Stimulated activated naive CD8-positive, alpha-beta T cell treated with anti-CD3 and anti-CD28 coated beads, Interleukin-15, Interleukin-2, amounts not matched to agents 100 ng/mL and 50 ng/mL, for 24 hours (primary cell): Measurements from ENCODE around the gene SYT2.

Experiments used
- H3K27ac Mint-ChIP-seq: one replicate; pipeline ENCODE4 v1.8.0; 2021; ENCODE audit warnings: mild to moderate bottlenecking, mixed read lengths
- H3K27me3 Mint-ChIP-seq: one replicate; pipeline ENCODE4 v1.8.0; 2021; ENCODE audit warnings: mixed read lengths
- H3K36me3 Mint-ChIP-seq: one replicate; pipeline ENCODE4 v1.8.0; 2021; ENCODE audit warnings: low read depth, mixed read lengths
- H3K4me1 Mint-ChIP-seq: one replicate; pipeline ENCODE4 v1.8.0; 2021; ENCODE audit warnings: low read depth, mixed read lengths
- H3K4me3 Mint-ChIP-seq: one replicate; pipeline ENCODE4 v1.8.0; 2021; ENCODE audit warnings: mild to moderate bottlenecking, mixed read lengths
- H3K9me3 Mint-ChIP-seq: one replicate; pipeline ENCODE4 v1.8.0; 2021; ENCODE audit warnings: mixed read lengths

SYT2 gene

GRCh38 chr1:202691816-202692215 lies 18.4 kb downstream of the SYT2 start:
- no peaks in the 10 kb centered on the region for H3K36me3 Mint-ChIP-seq
- peaks cover 35% of the 10 kb centered on the region for H3K27me3 Mint-ChIP-seq
- H3K4me1 Mint-ChIP-seq, result no peaks in the 10 kb centered on the region
- no peak overlapping the region for H3K27ac Mint-ChIP-seq
- H3K4me3 Mint-ChIP-seq, result no peak overlapping the region
- H3K9me3 Mint-ChIP-seq, result no peaks in the 10 kb centered on the region

- Mint-ChIP-seq H3K36me3 (no peaks in the 10 kb centered on the region), H3K4me3 (no peak overlapping the region), H3K27me3 (peaks cover 29% of the 10 kb centered on the region), H3K9me3 (no peaks in the 10 kb centered on the region), H3K27ac (no peak overlapping the region), H3K4me1 (no peaks in the 10 kb centered on the region)
Measured at GRCh38 chr1:202689493-202690342, 20.5 kb downstream of the SYT2 start.

- no peaks in the 10 kb centered on the region for H3K36me3 Mint-ChIP-seq
- H3K4me1 Mint-ChIP-seq, result no peaks in the 10 kb centered on the region
- H3K27ac Mint-ChIP-seq, result no peak overlapping the region
- no peak overlapping the region for H3K4me3 Mint-ChIP-seq
- no peaks in the 10 kb centered on the region for H3K9me3 Mint-ChIP-seq
- H3K27me3 Mint-ChIP-seq, result peaks cover 23% of the 10 kb centered on the region
Measured at GRCh38 chr1:202689082-202689481, 21.2 kb downstream of the SYT2 start.

- H3K4me3 Mint-ChIP-seq, result no peak overlapping the region
- no peaks in the 10 kb centered on the region for H3K36me3 Mint-ChIP-seq
- H3K27ac Mint-ChIP-seq, result no peak overlapping the region
- peaks cover 23% of the 10 kb centered on the region for H3K27me3 Mint-ChIP-seq
- H3K4me1 Mint-ChIP-seq, result no peaks in the 10 kb centered on the region
- H3K9me3 Mint-ChIP-seq, result no peaks in the 10 kb centered on the region
Measured at GRCh38 chr1:202688401-202688800, 21.9 kb downstream of the SYT2 start.

GRCh38 chr1:202687798-202688197 lies 22.5 kb downstream of the SYT2 start:
- peaks cover 18% of the 10 kb centered on the region for H3K27me3 Mint-ChIP-seq
- H3K27ac Mint-ChIP-seq, result no peak overlapping the region
- H3K4me1 Mint-ChIP-seq, result no peaks in the 10 kb centered on the region

GRCh38 chr1:202687370-202687769 lies 22.9 kb downstream of the SYT2 start:
- no peaks in the 10 kb centered on the region for H3K9me3 Mint-ChIP-seq
- no peak overlapping the region for H3K27ac Mint-ChIP-seq
- no peaks in the 10 kb centered on the region for H3K4me1 Mint-ChIP-seq
- H3K4me3 Mint-ChIP-seq, result no peak overlapping the region
- peaks cover 20% of the 10 kb centered on the region for H3K27me3 Mint-ChIP-seq
- no peaks in the 10 kb centered on the region for H3K36me3 Mint-ChIP-seq

More at GRCh38 chr1:202687798-202688197, 22.5 kb downstream of the SYT2 start:
- no peaks in the 10 kb centered on the region for H3K36me3 Mint-ChIP-seq
- no peaks in the 10 kb centered on the region for H3K9me3 Mint-ChIP-seq
- no peak overlapping the region for H3K4me3 Mint-ChIP-seq

- H3K27me3 Mint-ChIP-seq, result peaks cover 24% of the 10 kb centered on the region
- no peaks in the 10 kb centered on the region for H3K36me3 Mint-ChIP-seq
Measured at GRCh38 chr1:202685641-202686040, 24.6 kb downstream of the SYT2 start.

GRCh38 chr1:202684716-202685115 lies 25.5 kb downstream of the SYT2 start:
- no peak overlapping the region for H3K4me3 Mint-ChIP-seq
- peaks cover 26% of the 10 kb centered on the region for H3K27me3 Mint-ChIP-seq
- H3K9me3 Mint-ChIP-seq, result no peaks in the 10 kb centered on the region
- no peaks in the 10 kb centered on the region for H3K36me3 Mint-ChIP-seq
- no peak overlapping the region for H3K27ac Mint-ChIP-seq
- no peaks in the 10 kb centered on the region for H3K4me1 Mint-ChIP-seq

More at GRCh38 chr1:202685641-202686040, 24.6 kb downstream of the SYT2 start:
- no peaks in the 10 kb centered on the region for H3K9me3 Mint-ChIP-seq
- H3K4me3 Mint-ChIP-seq, result no peak overlapping the region
- H3K4me1 Mint-ChIP-seq, result no peaks in the 10 kb centered on the region
- no peak overlapping the region for H3K27ac Mint-ChIP-seq

- no peak overlapping the region for H3K27ac Mint-ChIP-seq
- no peaks in the 10 kb centered on the region for H3K9me3 Mint-ChIP-seq
- H3K36me3 Mint-ChIP-seq, result no peaks in the 10 kb centered on the region
- no peak overlapping the region for H3K4me3 Mint-ChIP-seq
- H3K27me3 Mint-ChIP-seq, result peaks cover 26% of the 10 kb centered on the region
- no peaks in the 10 kb centered on the region for H3K4me1 Mint-ChIP-seq
Measured at GRCh38 chr1:202683029-202683428, 27.2 kb downstream of the SYT2 start.

- Mint-ChIP-seq H3K4me1 (no peaks in the 10 kb centered on the region), H3K27ac (no peak overlapping the region), H3K36me3 (no peaks in the 10 kb centered on the region), H3K9me3 (no peaks in the 10 kb centered on the region), H3K27me3 (peaks cover 23% of the 10 kb centered on the region), H3K4me3 (no peak overlapping the region)
Measured at GRCh38 chr1:202682477-202682876, 27.8 kb downstream of the SYT2 start.

GRCh38 chr1:202681736-202682420 lies 28.4 kb downstream of the SYT2 start:
- H3K36me3 Mint-ChIP-seq, result no peaks in the 10 kb centered on the region
- H3K27me3 Mint-ChIP-seq, result peaks cover 28% of the 10 kb centered on the region
- H3K9me3 Mint-ChIP-seq, result peaks cover 5% of the 10 kb centered on the region

GRCh38 chr1:202680586-202681352 lies 29.5 kb downstream of the SYT2 start:
- Mint-ChIP-seq H3K4me3 (no peak overlapping the region), H3K27me3 (peaks cover 31% of the 10 kb centered on the region), H3K36me3 (no peaks in the 10 kb centered on the region), H3K9me3 (peaks cover 7% of the 10 kb centered on the region), H3K4me1 (no peaks in the 10 kb centered on the region), H3K27ac (no peak overlapping the region)

More at GRCh38 chr1:202681736-202682420, 28.4 kb downstream of the SYT2 start:
- Mint-ChIP-seq H3K4me1 (no peaks in the 10 kb centered on the region), H3K4me3 (no peak overlapping the region), H3K27ac (no peak overlapping the region)

GRCh38 chr1:202679406-202680177 lies 30.7 kb downstream of the SYT2 start:
- Mint-ChIP-seq H3K4me3 (no peak overlapping the region), H3K9me3 (peaks cover 7% of the 10 kb centered on the region), H3K4me1 (no peaks in the 10 kb centered on the region), H3K36me3 (no peaks in the 10 kb centered on the region), H3K27me3 (peaks cover 31% of the 10 kb centered on the region), H3K27ac (no peak overlapping the region)

GRCh38 chr1:202677433-202677832 lies 32.8 kb downstream of the SYT2 start:
- no peak overlapping the region for H3K27ac Mint-ChIP-seq

More at GRCh38 chr1:202677433-202677832, 32.8 kb downstream of the SYT2 start:
- H3K27me3 Mint-ChIP-seq, result peaks cover 34% of the 10 kb centered on the region
- H3K4me3 Mint-ChIP-seq, result no peak overlapping the region
- H3K36me3 Mint-ChIP-seq, result no peaks in the 10 kb centered on the region
- no peaks in the 10 kb centered on the region for H3K4me1 Mint-ChIP-seq
- H3K9me3 Mint-ChIP-seq, result peaks cover 9% of the 10 kb centered on the region
